B cell (primary cell): ENCODE measurements around the gene HS3ST2. TPM values are rescaled to one million over a fixed set of nuclear protein-coding genes. Genes with fewer than 3 reads are reported as not detected.
A peak's percentile ranks its signal among the peaks of the same experiment; 100 is the strongest.

ENCODE experiments used
- ATAC-seq: fragments of 200-7000 bp; cut with Tn5 transposase; one replicate; pipeline ENCODE4 v1.10.0; 2021; ENCODE audit warnings: low read depth, mild to moderate bottlenecking, moderate number of reproducible peaks, moderate library complexity
- CTCF ChIA-PET: fragments of 350-600 bp; sonication (Branson Sonifier 250); formaldehyde crosslinking; loops from one replicate; lab custom pipeline; 2021; ENCODE audit warnings: antibody characterized with exemption, inconsistent platforms; lab: Charles Lee
- POLR2A ChIA-PET: fragments of 350-600 bp; sonication (Branson Sonifier 250); formaldehyde crosslinking; loops from one replicate; lab custom pipeline; 2021; ENCODE audit warnings: antibody characterized with exemption; lab: Charles Lee
- DNase-seq: peaks from one replicate; pipeline ENCODE4 v3.0.0; 2013
- H2AFZ ChIP-seq: 2 replicates; pipeline ENCODE4 v1.6.1; 2012; ENCODE audit warnings: mild to moderate bottlenecking, low read depth, low read length; ENCODE audit not compliant: insufficient read depth, poor library complexity, severe bottlenecking
- H3K27ac ChIP-seq, 2 donors: 1 replicate in 1 of 2; 2 replicates in 1 of 2; pipeline ENCODE4 v1.5.1; 2012 to 2013; ENCODE audit warnings: low read length in 2 of 2, mild to moderate bottlenecking in 2 of 2, moderate library complexity in 1 of 2
- H3K27me3 ChIP-seq, 4 experiments: fragments of 200-600 bp in 1 of 4; sonication (generic) in 1 of 4; replicated peaks in 1 of 4; 1 replicate in 2 of 4; 2 replicates in 2 of 4; pipeline versions ENCODE4 v1.6.1 to v1.7.0; 2013 to 2016; ENCODE audit warnings: low read length in 3 of 4, mild to moderate bottlenecking in 2 of 4, mixed read lengths in 1 of 4, moderate library complexity in 1 of 4; ENCODE audit not compliant: insufficient read depth in 4 of 4, control insufficient read depth in 3 of 4; ENCODE audit errors: control extremely low read depth in 1 of 4
- H3K36me3 ChIP-seq, 2 experiments: replicated peaks in 1 of 2; 1 replicate in 1 of 2; 2 replicates in 1 of 2; pipeline versions ENCODE4 v1.6.1 to v1.7.1; 2013; ENCODE audit warnings: low read length in 1 of 2; ENCODE audit not compliant: insufficient read depth in 2 of 2, control insufficient read depth in 1 of 2; ENCODE audit errors: control extremely low read depth in 1 of 2, extremely low read depth in 1 of 2
- H3K4me1 ChIP-seq, 2 donors: fragments of 200-600 bp in 1 of 2; sonication (generic) in 1 of 2; 1 replicate in 1 of 2; 2 replicates in 1 of 2; pipeline versions ENCODE4 v1.5.1 to v1.6.1; 2013 to 2017; ENCODE audit warnings: low read length in 2 of 2; ENCODE audit not compliant: control insufficient read depth in 2 of 2, insufficient read depth in 2 of 2
- H3K4me2 ChIP-seq: replicated peaks from 2 replicates; pipeline ENCODE3; 2012; ENCODE audit warnings: mild to moderate bottlenecking, low read depth, low read length; ENCODE audit not compliant: poor library complexity, severe bottlenecking
- H3K4me3 ChIP-seq, 5 experiments: fragments of 200-600 bp in 1 of 5; sonication (generic) in 1 of 5; 1 replicate in 3 of 5; 2 replicates in 2 of 5; pipeline versions ENCODE4 v1.5.1 to v1.7.0; 2011 to 2016; ENCODE audit warnings: low read length in 4 of 5, mild to moderate bottlenecking in 4 of 5, low read depth in 2 of 5, control low read depth in 1 of 5, moderate library complexity in 1 of 5; ENCODE audit not compliant: insufficient read depth in 1 of 5; ENCODE audit errors: control extremely low read depth in 1 of 5, extremely low read depth in 1 of 5
- H3K79me2 ChIP-seq: fragments of 200-600 bp; sonication (generic); one replicate; pipeline ENCODE4 v1.6.0; 2016; ENCODE audit warnings: low read length; ENCODE audit not compliant: control insufficient read depth, insufficient read depth
- H3K9ac ChIP-seq: fragments of 200-600 bp; sonication (generic); 2 replicates; pipeline ENCODE4 v1.6.1; 2017; ENCODE audit warnings: mild to moderate bottlenecking, low read length, moderate library complexity
- H3K9me3 ChIP-seq, 3 donors: one replicate each; pipeline versions ENCODE4 v1.6.1 to v1.7.1; 2013; ENCODE audit warnings: low read length in 2 of 3; ENCODE audit not compliant: control insufficient read depth in 2 of 3, insufficient read depth in 1 of 3; ENCODE audit errors: control extremely low read depth in 1 of 3
- H4K20me1 ChIP-seq: 2 replicates; pipeline ENCODE4 v1.6.0; 2012; ENCODE audit warnings: mild to moderate bottlenecking, low read length; ENCODE audit not compliant: insufficient read depth, control insufficient read depth, poor library complexity, severe bottlenecking
- H3K27ac Mint-ChIP-seq: one replicate; pipeline ENCODE4 v1.8.0; 2021; ENCODE audit warnings: mixed read lengths
- H3K27me3 Mint-ChIP-seq: one replicate; pipeline ENCODE4 v1.8.0; 2021; ENCODE audit warnings: mixed read lengths
- H3K4me1 Mint-ChIP-seq: one replicate; pipeline ENCODE4 v1.8.0; 2021; ENCODE audit warnings: mixed read lengths
- H3K4me3 Mint-ChIP-seq: one replicate; pipeline ENCODE4 v1.8.0; 2021; ENCODE audit warnings: mixed read lengths
- H3K9me3 Mint-ChIP-seq: one replicate; pipeline ENCODE4 v1.8.0; 2022; ENCODE audit warnings: mixed read lengths; ENCODE audit not compliant: insufficient read depth
- CTCF ChIP-seq: fragments of 200-600 bp; IDR thresholded peaks from one replicate; pipeline ENCODE4 v1.8.0; 2022; ENCODE audit warnings: antibody characterized with exemption, mild to moderate bottlenecking
- EZH2 ChIP-seq: IDR thresholded peaks from 2 replicates; pipeline ENCODE4 v1.6.1; 2012; ENCODE audit warnings: borderline replicate concordance, low read depth, mild to moderate bottlenecking, moderate library complexity, low read length; ENCODE audit not compliant: insufficient read depth, poor library complexity, severe bottlenecking
- WGBS: methylation state at CpG from one replicate; pipeline ENCODE4 v1.1.5; 2013; ENCODE audit warnings: missing lambda C conversion rate; ENCODE audit not compliant: insufficient coverage; 5-methylcytosine and 5-hydroxymethylcytosine counted together
- intact Hi-C: fragments of 100-400 bp; cut with micrococcal nuclease; formaldehyde crosslinking; loops from one replicate; pipeline ENCODE4 v1.10.0; 2022
- polyA plus RNA-seq: library from polyadenylated mRNA; depleted of rRNA; stranded (reverse); fragments of >200 nt; gene quantifications from 2 replicates; pipeline ENCODE4 v1.2.3, GENCODE V29; 2012
- total RNA-seq, 2 donors: library from RNA; stranded (reverse); fragments of 120-200 nt in 1 of 2; gene quantifications; 1 replicate in 1 of 2; 2 replicates in 1 of 2; pipeline versions ENCODE4 v1.2.3 to v1.2.4, GENCODE V29; 2013 to 2022

Gene HS3ST2
- total and polyA plus RNA-seq, 2 donors (not counting 1 experiment from before 2014, with no cell fraction given): not detected

- no peak overlapping the region for H3K4me2 ChIP-seq
- WGBS: 90% methylated on average over 2 of the region's 2 CpGs
- ATAC-seq (no peak), DNase-seq (no peak)
- Mint-ChIP-seq H3K9me3 (no peaks in the 10 kb centered on the region), H3K27me3 (peaks cover 51% of the 10 kb centered on the region), H3K27ac (no peak overlapping the region), H3K4me1 (no peaks in the 10 kb centered on the region), H3K4me3 (no peak overlapping the region)
- ChIA-PET CTCF (no interaction called here), POLR2A (no interaction called here)
- no peak overlapping the region for H2AFZ ChIP-seq
- H3K27me3 ChIP-seq: peaks cover 0 to 19% (median under 1%) of the 10 kb centered on the region in 4 experiments
- H3K9ac ChIP-seq: no peak overlapping the region
- H3K9me3 ChIP-seq: no peaks in the 10 kb centered on the region
- H4K20me1 ChIP-seq: no peaks in the 10 kb centered on the region
- H3K36me3 ChIP-seq: no peaks in the 10 kb centered on the region
- H3K27ac ChIP-seq: no peak overlapping the region
- no peak overlapping the region for H3K4me3 ChIP-seq
- no peaks in the 10 kb centered on the region for H3K4me1 ChIP-seq
- intact Hi-C loops: no loop called here
- no peaks in the 10 kb centered on the region for H3K79me2 ChIP-seq
- TF ChIP-seq EZH2: no peak
- peak; percentile 12 for TF ChIP-seq CTCF
Observed at GRCh38 chr16:22847690-22848089, 33.7 kb downstream of the HS3ST2 start.

GRCh38 chr16:22848451-22848850 lies 34.5 kb downstream of the HS3ST2 start:
- Histone ChIP-seq H3K36me3 (no peaks in the 10 kb centered on the region), H4K20me1 (no peaks in the 10 kb centered on the region), H3K79me2 (no peaks in the 10 kb centered on the region), H3K9me3 (no peaks in the 10 kb centered on the region), H3K4me2 (no peak overlapping the region), H3K4me3 (no peak overlapping the region), H3K9ac (no peak overlapping the region), H3K4me1 (no peaks in the 10 kb centered on the region), H3K27me3 (peaks cover 0 to 13% (median under 1%) of the 10 kb centered on the region in 4 experiments), H2AFZ (no peak overlapping the region), H3K27ac (no peak overlapping the region)
- TF ChIP-seq EZH2: no peak
- TF ChIP-seq CTCF: no peak
- ATAC-seq (no peak), DNase-seq (no peak)
- 57% methylated on average over 1 of the region's 4 CpGs for WGBS
- Mint-ChIP-seq H3K4me3 (no peak overlapping the region), H3K27me3 (peaks cover 46% of the 10 kb centered on the region), H3K27ac (no peak overlapping the region), H3K9me3 (no peaks in the 10 kb centered on the region), H3K4me1 (no peaks in the 10 kb centered on the region)
- CTCF ChIA-PET: no interaction called here
- POLR2A ChIA-PET: no interaction called here
- intact Hi-C loops: no loop called here
